Ishikawa (cell line): ENCODE results near the gene MAGI1.

Experiments used
- CEBPB ChIP-seq: IDR thresholded peaks from 2 replicates; pipeline ENCODE4 v1.6.1; 2012
- CREB1 ChIP-seq: IDR thresholded peaks from 2 replicates; pipeline ENCODE4 v1.6.1; 2012; ENCODE audit warnings: low read depth
- EGR1 ChIP-seq: IDR thresholded peaks from 2 replicates; pipeline ENCODE4 v1.6.1; 2012
- EP300 ChIP-seq: IDR thresholded peaks from 2 replicates; pipeline ENCODE4 v1.6.1; 2012; ENCODE audit warnings: borderline replicate concordance
- FOXM1 ChIP-seq: IDR thresholded peaks from 2 replicates; pipeline ENCODE4 v1.6.1; 2012; ENCODE audit warnings: low read depth, borderline replicate concordance
- MAX ChIP-seq: IDR thresholded peaks from 2 replicates; pipeline ENCODE4 v1.6.1; 2012
- NFIC ChIP-seq: IDR thresholded peaks from 2 replicates; pipeline ENCODE4 v1.6.1; 2012
- RAD21 ChIP-seq: IDR thresholded peaks from 2 replicates; pipeline ENCODE4 v1.6.1; 2012; ENCODE audit warnings: low read depth
- REST ChIP-seq: IDR thresholded peaks from 2 replicates; pipeline ENCODE4 v1.6.1; 2012; ENCODE audit warnings: low read depth, mild to moderate bottlenecking
- TAF1 ChIP-seq: IDR thresholded peaks from 2 replicates; pipeline ENCODE4 v1.6.1; 2012; ENCODE audit warnings: low read depth, mild to moderate bottlenecking
- TCF12 ChIP-seq: IDR thresholded peaks from 2 replicates; pipeline ENCODE4 v1.6.1; 2012; ENCODE audit warnings: low read depth
- TEAD4 ChIP-seq: IDR thresholded peaks from 2 replicates; pipeline ENCODE4 v1.6.1; 2012
- USF1 ChIP-seq: IDR thresholded peaks from 2 replicates; pipeline ENCODE4 v1.6.1; 2012
- YY1 ChIP-seq: IDR thresholded peaks from 2 replicates; pipeline ENCODE4 v1.6.1; 2012; ENCODE audit warnings: low read depth
- ZBTB7A ChIP-seq: IDR thresholded peaks from 2 replicates; pipeline ENCODE4 v1.6.1; 2012; ENCODE audit warnings: low read depth

Gene MAGI1

GRCh38 chr3:65717676-65718346, 320.9 kb downstream of the MAGI1 start:
- TF ChIP-seq YY1: no peak
- TF ChIP-seq MAX: no peak
- no peak for TF ChIP-seq TEAD4
- TF ChIP-seq RAD21: no peak
- TF ChIP-seq TCF12: no peak

- TF ChIP-seq TEAD4 (no peak), RAD21 (no peak), MAX (no peak), TCF12 (no peak), CREB1 (no peak), FOXM1 (no peak), YY1 (no peak), NFIC (no peak), CEBPB (no peak), USF1 (no peak), EP300 (no peak), ZBTB7A (no peak), TAF1 (no peak), REST (no peak)
Measured at GRCh38 chr3:65716071-65716751, 322.5 kb downstream of the MAGI1 start.

- TF ChIP-seq TCF12: no peak
- no peak for TF ChIP-seq ZBTB7A
Measured at GRCh38 chr3:65714134-65714533, 324.6 kb downstream of the MAGI1 start.

- no peak for TF ChIP-seq YY1
- TF ChIP-seq EGR1: no peak
- no peak for TF ChIP-seq NFIC
- TF ChIP-seq CEBPB: no peak
- no peak for TF ChIP-seq CREB1
- TF ChIP-seq ZBTB7A: no peak
- TF ChIP-seq EP300: no peak
- no peak for TF ChIP-seq MAX
Measured at GRCh38 chr3:65713016-65713415, 325.7 kb downstream of the MAGI1 start.

GRCh38 chr3:65712140-65712539, 326.6 kb downstream of the MAGI1 start:
- TF ChIP-seq REST (no peak), TCF12 (no peak), MAX (no peak), CREB1 (no peak), EGR1 (no peak), TAF1 (no peak), RAD21 (no peak), TEAD4 (no peak), CEBPB (no peak), ZBTB7A (no peak), NFIC (no peak), YY1 (no peak), USF1 (no peak), EP300 (no peak), FOXM1 (no peak)
